SJCRH30 (cell line): ENCODE results near the gene RSPH10B2. TPM values are rescaled to one million over a fixed set of nuclear protein-coding genes. Genes with fewer than 3 reads are reported as not detected.
"Not testable (repeated sequence)": the region's sequence is repeated elsewhere in the genome, so short reads cannot be mapped to it uniquely, and the experiment has no call there.

ENCODE experiments used
- DNase-seq, 2 experiments: peaks; one replicate each; pipeline ENCODE4 v3.0.0-alpha.2; 2015 to 2020
- H3K27ac ChIP-seq: fragments of 250-450 bp; sonication (Bioruptor Pico); 2 replicates; pipeline ENCODE4 v1.5.1; 2020; ENCODE audit warnings: mild to moderate bottlenecking, moderate library complexity
- H3K27me3 ChIP-seq: fragments of 250-450 bp; sonication (Bioruptor Pico); 2 replicates; pipeline ENCODE4 v1.5.1; 2020; ENCODE audit warnings: mild to moderate bottlenecking, moderate library complexity
- H3K36me3 ChIP-seq: fragments of 250-450 bp; sonication (Bioruptor Pico); 2 replicates; pipeline ENCODE4 v1.5.1; 2020; ENCODE audit warnings: mild to moderate bottlenecking, moderate library complexity
- H3K4me1 ChIP-seq: fragments of 250-450 bp; sonication (Bioruptor Pico); 2 replicates; pipeline ENCODE4 v1.5.1; 2020; ENCODE audit warnings: mild to moderate bottlenecking, moderate library complexity
- H3K4me3 ChIP-seq: fragments of 250-450 bp; sonication (Bioruptor Pico); 2 replicates; pipeline ENCODE4 v1.5.1; 2020; ENCODE audit warnings: mild to moderate bottlenecking, moderate library complexity
- H3K9me3 ChIP-seq: fragments of 250-450 bp; sonication (Bioruptor Pico); replicated peaks from 2 replicates; pipeline ENCODE4 v1.5.1; 2020; ENCODE audit warnings: mild to moderate bottlenecking, moderate library complexity
- total RNA-seq: library from RNA; depleted of rRNA; stranded (reverse); fragments of >200 nt; shearing (Covaris generic); gene quantifications from 2 replicates; pipeline ENCODE4 v1.2.3, GENCODE V29; 2014; rRNA removed

RSPH10B2 gene
- 0.10 and 0.18 TPM in 2 replicates for total RNA-seq

- H3K27me3 ChIP-seq, H3K27ac ChIP-seq, H3K4me1 ChIP-seq, DNase-seq, H3K4me3 ChIP-seq, H3K36me3 ChIP-seq, H3K9me3 ChIP-seq: not testable (repeated sequence)
Observed at GRCh38 chr7:6753964-6754363, at the start of gene RSPH10B2. TSS of gene RSPH10B2 (plus strand) at chr7:6754103. CDS start at chr7:6757678, 3,575 bp downstream.

DNA sequence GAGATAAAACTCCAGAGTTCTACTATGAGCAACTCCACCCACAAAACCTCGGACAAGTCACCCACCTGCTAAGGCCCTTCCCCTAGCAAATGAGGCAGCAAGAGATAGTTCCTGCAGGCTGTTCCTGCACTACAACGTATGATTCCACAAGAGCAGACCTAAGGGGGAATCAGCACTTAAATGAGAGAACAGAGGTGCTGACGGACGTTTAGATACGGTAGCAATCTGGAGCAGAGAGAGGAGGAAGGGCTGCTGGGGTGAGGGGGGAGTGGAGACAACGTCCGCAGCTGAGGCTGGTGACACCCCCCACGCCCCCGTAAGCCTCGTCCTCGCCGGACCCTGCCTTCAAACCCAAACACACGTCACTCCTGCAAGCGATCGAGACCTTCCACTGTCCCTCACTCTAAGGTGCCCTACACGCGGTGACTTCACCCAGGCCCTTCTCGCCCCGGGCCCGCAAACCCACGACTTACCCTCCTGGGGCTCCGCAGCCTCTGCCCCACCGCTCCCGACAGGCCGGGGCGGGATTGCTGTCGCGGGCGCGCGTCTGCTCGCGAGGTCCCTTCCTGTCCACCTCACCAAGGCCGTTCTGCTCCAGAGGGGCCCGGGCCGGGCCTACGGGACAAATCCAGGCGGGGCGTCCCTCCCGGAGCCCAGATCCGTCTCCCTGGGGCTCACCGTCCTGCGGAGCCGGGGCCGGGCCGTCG is 47.8 kb upstream of the RSPH10B2 start:
- peaks cover 35% of the 10 kb centered on the region for H3K36me3 ChIP-seq
- DNase-seq, result peak; percentile 41
- peaks cover 21% of the 10 kb centered on the region for H3K9me3 ChIP-seq
- H3K4me1 ChIP-seq, result no peaks in the 10 kb centered on the region
- H3K27ac ChIP-seq, result peak overlapping the region; percentile 87
- peak overlapping the region; percentile 81 for H3K4me3 ChIP-seq
- H3K27me3 ChIP-seq, result no peaks in the 10 kb centered on the region

GRCh38 chr7:6706666-6707407 is 47.1 kb upstream of the RSPH10B2 start, which contains the start of gene ZNF12:
TSS of gene ZNF12 (minus strand) at chr7:6706947. CDS start at chr7:6705173, 1,774 bp downstream.
- Histone ChIP-seq H3K27me3 (no peaks in the 10 kb centered on the region), H3K9me3 (peaks cover 17% of the 10 kb centered on the region), H3K36me3 (peaks cover 28% of the 10 kb centered on the region), H3K27ac (peak within 1 kb of the TSS; percentile 87), H3K4me1 (no peaks in the 10 kb centered on the region), H3K4me3 (peak within 1 kb of the TSS; percentile 81)
- peak; percentile 98 to 99 for DNase-seq

DNA sequence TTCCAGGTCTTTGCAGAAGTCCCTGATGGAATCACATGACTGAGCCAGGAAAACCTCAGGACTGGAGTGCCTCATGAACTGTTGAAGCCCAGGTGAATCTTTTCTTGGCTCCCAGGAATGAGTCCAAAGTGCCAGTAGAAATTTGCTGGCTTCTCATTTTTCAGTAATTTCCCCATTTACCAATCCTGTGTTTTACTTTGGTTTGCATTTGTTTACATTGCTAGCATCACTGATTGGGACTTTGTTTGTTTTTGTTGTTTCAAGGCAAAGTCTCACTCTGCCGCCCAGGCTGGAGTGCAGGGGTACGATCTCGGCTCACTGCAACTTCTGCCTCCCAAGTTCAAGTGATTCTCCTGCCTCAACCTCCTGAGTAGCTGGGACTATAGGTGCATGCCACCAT is 45.6 kb upstream of the RSPH10B2 start:
- Histone ChIP-seq H3K4me1 (no peaks in the 10 kb centered on the region), H3K36me3 (peaks cover 20% of the 10 kb centered on the region), H3K27me3 (no peaks in the 10 kb centered on the region), H3K4me3 (no peak overlapping the region), H3K27ac (no peak overlapping the region), H3K9me3 (peaks cover 14% of the 10 kb centered on the region)
- no peak for DNase-seq

GRCh38 chr7:6709808-6710207 is 44.1 kb upstream of the RSPH10B2 start:
- Histone ChIP-seq H3K27ac (no peak overlapping the region), H3K4me3 (no peak overlapping the region), H3K36me3 (peaks cover 6% of the 10 kb centered on the region), H3K27me3 (no peaks in the 10 kb centered on the region), H3K9me3 (peaks cover 7% of the 10 kb centered on the region; the same call in 1 of the 2 replicates), H3K4me1 (no peaks in the 10 kb centered on the region)
- peak; percentile 17 to 34 for DNase-seq

DNA sequence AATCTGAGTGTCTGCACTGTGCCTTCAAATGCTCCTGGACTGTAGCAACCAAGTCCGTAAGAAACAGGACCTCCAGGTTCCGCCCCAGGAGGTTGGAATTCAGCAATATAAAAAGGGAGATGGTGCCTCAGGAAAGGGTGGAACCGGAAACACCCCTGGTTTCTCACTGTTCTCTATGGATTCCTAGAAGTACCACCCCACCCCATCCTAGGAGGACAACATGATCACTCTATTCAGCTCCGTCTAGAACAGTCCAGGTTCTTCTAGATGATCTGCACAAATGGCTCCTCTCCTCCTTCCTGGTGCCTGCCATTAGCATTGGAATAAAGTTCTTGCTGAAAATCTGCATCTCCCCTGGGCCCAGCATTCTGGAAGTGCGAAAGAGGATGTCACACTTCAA is 39.5 kb upstream of the RSPH10B2 start:
- H3K27ac ChIP-seq, result no peak overlapping the region
- H3K27me3 ChIP-seq, result no peaks in the 10 kb centered on the region
- H3K36me3 ChIP-seq, result no peaks in the 10 kb centered on the region
- DNase-seq, result no peak
- no peaks in the 10 kb centered on the region for H3K4me1 ChIP-seq
- H3K9me3 ChIP-seq, result 0 out of 2 replicates have a peak, but pooled peaks cover 3% of the 10 kb centered on the region
- H3K4me3 ChIP-seq, result no peak overlapping the region

DNA sequence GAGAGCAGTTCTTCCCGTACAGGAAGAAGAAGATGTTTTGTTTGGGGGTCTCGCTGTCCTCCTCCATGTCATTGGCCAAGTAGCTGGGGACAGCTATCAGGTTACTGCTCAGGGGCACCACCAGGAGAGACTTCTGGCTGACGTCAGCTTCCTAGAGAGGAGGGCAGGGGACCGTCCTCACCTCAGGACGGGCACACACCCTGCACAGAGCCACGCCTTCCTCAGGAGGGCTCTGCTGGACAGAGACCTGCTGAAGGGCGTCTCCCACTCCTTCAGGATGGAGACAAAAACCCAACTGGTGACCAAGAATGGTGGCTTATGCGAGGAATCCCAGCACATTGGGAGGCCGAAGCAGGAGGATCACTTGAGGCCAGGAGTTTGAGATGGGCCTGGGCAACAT is 38.0 kb upstream of the RSPH10B2 start:
- H3K4me1 ChIP-seq, DNase-seq, H3K36me3 ChIP-seq, H3K27ac ChIP-seq, H3K9me3 ChIP-seq, H3K27me3 ChIP-seq, H3K4me3 ChIP-seq: not testable (repeated sequence)

DNA sequence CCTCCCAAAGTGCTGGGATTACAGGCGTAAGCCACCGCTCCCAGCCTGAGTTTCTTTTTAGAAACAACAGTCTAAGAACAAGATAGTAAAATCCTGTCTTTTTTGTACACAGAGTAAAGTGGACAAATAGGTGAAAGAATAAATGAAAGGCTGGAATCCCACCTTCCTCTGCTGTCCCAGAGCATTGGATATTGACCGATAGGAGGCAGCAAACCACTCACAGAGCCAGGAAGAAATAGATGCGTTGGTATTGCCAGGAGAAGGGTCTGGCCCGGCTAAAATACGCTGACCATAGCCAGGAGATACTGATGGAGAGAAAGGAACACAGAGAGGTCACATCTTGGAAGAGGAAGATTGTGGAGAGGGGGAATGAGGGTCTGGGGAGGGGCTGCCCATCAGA is 35.8 kb upstream of the RSPH10B2 start:
- H3K4me3 ChIP-seq, result no peak overlapping the region
- H3K27ac ChIP-seq, result no peak overlapping the region
- DNase-seq, result no peak
- H3K4me1 ChIP-seq, result no peaks in the 10 kb centered on the region
- H3K27me3 ChIP-seq, result no peaks in the 10 kb centered on the region
- H3K36me3 ChIP-seq, result no peaks in the 10 kb centered on the region
- H3K9me3 ChIP-seq, result no peaks in the 10 kb centered on the region

GRCh38 chr7:6724351-6724750 is 29.6 kb upstream of the RSPH10B2 start:
- H3K27ac ChIP-seq, result not testable (repeated sequence)

GRCh38 chr7:6725003-6725402 is 28.9 kb upstream of the RSPH10B2 start:
- H3K27me3 ChIP-seq, result no peaks in the 10 kb centered on the region
- H3K27ac ChIP-seq, result no peak overlapping the region
- no peak for DNase-seq
- H3K36me3 ChIP-seq, result no peaks in the 10 kb centered on the region
- no peak overlapping the region for H3K4me3 ChIP-seq
- no peaks in the 10 kb centered on the region for H3K9me3 ChIP-seq
- H3K4me1 ChIP-seq, result no peaks in the 10 kb centered on the region

More at GRCh38 chr7:6724351-6724750, 29.6 kb upstream of the RSPH10B2 start:
- H3K27me3 ChIP-seq, H3K36me3 ChIP-seq, H3K9me3 ChIP-seq, DNase-seq, H3K4me3 ChIP-seq, H3K4me1 ChIP-seq: not testable (repeated sequence)

- not testable (repeated sequence) for H3K27me3 ChIP-seq, H3K9me3 ChIP-seq, H3K36me3 ChIP-seq, H3K4me3 ChIP-seq, H3K27ac ChIP-seq, DNase-seq, H3K4me1 ChIP-seq
Observed at GRCh38 chr7:6726341-6726740, 27.6 kb upstream of the RSPH10B2 start.

GRCh38 chr7:6727663-6728062 is 26.2 kb upstream of the RSPH10B2 start:
- Histone ChIP-seq H3K27ac (no peak overlapping the region), H3K4me3 (no peak overlapping the region), H3K36me3 (peaks cover 4% of the 10 kb centered on the region), H3K27me3 (no peaks in the 10 kb centered on the region), H3K9me3 (no peaks in the 10 kb centered on the region), H3K4me1 (no peaks in the 10 kb centered on the region)
- peak in 1 of 2 experiments; percentile 17 for DNase-seq

DNA sequence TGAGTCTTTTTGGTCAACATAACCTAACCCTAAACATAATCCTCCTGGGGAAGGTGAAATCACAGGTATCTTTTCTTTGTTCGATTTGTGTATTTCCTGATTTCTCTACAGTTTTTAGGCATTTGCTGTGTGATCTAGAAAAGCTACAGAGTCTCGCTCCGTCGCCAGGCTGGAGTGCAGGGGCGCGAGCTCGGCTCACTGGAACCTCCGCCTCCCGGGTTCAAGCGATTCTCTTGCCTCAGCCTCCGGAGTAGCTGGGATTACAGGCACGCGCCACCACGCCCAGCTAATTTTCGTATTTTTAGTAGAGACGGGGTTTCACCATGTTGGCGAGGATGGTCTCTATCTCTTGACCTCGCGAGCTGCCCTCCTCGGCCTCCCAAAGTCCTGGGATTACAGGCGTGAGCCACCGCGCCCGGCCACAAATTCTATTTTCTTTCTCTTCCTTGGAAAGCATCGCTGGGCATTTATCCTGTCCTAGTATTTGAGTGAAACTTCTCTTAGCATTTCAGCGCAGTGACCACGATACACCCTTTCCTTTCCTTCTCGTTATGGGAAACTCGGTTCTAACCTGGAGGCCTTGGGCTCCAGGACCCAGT is 24.9 kb upstream of the RSPH10B2 start:
- H3K27ac ChIP-seq, result peak overlapping the region; percentile 72
- not testable (repeated sequence) for DNase-seq, H3K27me3 ChIP-seq, H3K9me3 ChIP-seq, H3K4me1 ChIP-seq
- peak overlapping the region; percentile 92 for H3K4me3 ChIP-seq
- peaks cover 17% of the 10 kb centered on the region for H3K36me3 ChIP-seq

DNA sequence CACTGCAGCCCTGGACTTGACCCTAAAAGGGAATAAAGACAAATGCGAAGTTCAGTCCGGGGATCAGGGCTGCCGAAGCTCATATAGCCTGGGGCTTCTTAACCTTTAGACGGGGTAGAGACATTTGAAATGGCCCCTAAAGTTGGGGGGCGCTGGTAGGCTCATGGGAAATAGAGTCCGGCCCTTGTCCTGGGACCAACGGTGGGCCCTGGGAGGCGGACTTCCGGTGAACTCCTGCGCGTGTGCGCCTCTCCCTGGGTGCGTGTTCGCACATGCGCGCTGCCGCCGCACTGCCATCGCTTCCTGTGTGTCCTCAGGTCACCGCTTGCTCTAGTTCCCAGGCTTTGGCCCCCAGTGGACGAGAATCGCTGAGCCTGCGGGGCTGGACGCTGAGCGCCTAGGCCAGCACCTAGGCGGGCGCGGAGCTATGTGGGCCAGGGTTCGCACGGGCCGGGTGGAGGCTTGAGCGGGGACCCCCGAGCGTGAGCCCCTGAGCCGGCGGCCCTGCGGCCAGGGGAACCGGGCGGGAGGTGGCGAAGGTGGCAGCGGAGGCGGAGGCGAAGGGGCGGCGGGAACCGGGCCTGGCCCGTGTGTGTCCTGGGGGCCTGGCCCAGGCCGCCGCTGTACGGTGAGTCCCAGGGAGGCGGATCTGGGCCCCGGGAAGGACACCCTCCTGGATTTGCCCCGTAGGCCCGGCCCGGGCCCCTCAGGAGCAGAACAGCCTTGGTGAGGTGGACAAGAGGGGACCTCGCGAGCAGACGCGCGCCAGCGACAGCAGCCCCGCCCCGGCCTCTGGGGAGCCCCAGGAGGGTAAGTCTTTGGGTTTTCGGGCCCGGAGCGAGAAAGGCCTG is 24.2 kb upstream of the RSPH10B2 start:
- Histone ChIP-seq H3K36me3 (peaks cover 21% of the 10 kb centered on the region), H3K4me1 (no peaks in the 10 kb centered on the region), H3K9me3 (no peaks in the 10 kb centered on the region), H3K27me3 (no peaks in the 10 kb centered on the region), H3K27ac (peak overlapping the region; percentile 72), H3K4me3 (peak overlapping the region; percentile 92)
- peak; percentile 96 to 98 for DNase-seq
